HG03457 (cell line): ENCODE measurements around the gene NADK2.
"Not testable (repeated sequence)": the region's sequence is repeated elsewhere in the genome, so short reads cannot be mapped to it uniquely, and the experiment has no call there.

Experiments
- ATAC-seq: cut with Tn5 transposase; IDR thresholded peaks from one replicate; pipeline ENCODE4 v1.9.1; 2021; ENCODE audit warnings: moderate number of reproducible peaks; ENCODE audit not compliant: unreplicated experiment

Gene NADK2, protein sequence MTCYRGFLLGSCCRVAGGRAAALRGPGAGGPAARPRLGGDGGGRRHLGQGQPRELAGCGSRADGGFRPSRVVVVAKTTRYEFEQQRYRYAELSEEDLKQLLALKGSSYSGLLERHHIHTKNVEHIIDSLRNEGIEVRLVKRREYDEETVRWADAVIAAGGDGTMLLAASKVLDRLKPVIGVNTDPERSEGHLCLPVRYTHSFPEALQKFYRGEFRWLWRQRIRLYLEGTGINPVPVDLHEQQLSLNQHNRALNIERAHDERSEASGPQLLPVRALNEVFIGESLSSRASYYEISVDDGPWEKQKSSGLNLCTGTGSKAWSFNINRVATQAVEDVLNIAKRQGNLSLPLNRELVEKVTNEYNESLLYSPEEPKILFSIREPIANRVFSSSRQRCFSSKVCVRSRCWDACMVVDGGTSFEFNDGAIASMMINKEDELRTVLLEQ

DNA sequence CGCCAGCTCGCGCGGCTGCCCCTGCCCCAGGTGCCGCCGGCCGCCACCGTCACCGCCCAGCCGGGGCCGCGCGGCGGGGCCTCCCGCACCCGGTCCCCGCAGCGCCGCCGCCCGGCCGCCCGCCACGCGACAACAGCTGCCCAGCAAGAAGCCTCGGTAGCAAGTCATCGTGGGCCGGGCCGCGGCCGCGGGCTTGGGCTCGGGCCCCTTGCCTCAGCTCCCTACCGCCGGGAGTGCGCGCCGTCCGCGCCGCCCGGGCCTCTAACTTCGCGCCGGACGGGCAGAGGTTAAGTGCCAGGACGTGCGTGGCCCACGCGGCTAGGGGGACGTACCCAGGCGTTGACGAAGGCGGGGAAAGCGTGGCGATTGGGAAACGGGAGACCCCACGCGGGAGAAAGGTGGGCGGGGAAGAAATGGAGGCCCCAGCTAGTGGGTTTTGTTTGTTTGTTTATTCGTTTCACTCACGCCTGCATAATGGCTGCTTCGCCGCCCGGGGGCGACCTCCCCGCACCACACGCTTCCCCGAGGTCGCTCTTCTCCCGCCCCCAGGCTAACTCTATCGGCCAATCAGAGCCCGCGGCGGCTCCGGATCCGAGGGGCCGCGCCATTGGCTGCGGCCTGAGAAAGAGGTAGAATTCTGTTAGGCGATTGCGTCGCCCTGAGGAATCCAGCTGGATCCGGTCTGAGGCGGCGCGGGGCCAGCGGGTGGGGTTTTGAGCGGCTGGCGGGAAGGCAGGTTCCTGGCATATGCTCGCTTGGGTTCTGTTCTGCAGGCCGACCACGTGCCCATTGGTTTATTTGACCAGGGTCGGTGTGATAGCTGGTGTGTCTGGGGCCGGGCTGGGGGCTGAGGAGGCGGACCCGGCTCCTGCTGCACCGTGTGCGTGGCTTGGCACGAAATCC is at the start of gene NADK2:
Gene NADK2 (minus strand): TSS at position 295 of the 903 bp plus-strand sequence. CDS start 127 bp downstream, at position 168.
- peak; percentile 86 for ATAC-seq

DNA sequence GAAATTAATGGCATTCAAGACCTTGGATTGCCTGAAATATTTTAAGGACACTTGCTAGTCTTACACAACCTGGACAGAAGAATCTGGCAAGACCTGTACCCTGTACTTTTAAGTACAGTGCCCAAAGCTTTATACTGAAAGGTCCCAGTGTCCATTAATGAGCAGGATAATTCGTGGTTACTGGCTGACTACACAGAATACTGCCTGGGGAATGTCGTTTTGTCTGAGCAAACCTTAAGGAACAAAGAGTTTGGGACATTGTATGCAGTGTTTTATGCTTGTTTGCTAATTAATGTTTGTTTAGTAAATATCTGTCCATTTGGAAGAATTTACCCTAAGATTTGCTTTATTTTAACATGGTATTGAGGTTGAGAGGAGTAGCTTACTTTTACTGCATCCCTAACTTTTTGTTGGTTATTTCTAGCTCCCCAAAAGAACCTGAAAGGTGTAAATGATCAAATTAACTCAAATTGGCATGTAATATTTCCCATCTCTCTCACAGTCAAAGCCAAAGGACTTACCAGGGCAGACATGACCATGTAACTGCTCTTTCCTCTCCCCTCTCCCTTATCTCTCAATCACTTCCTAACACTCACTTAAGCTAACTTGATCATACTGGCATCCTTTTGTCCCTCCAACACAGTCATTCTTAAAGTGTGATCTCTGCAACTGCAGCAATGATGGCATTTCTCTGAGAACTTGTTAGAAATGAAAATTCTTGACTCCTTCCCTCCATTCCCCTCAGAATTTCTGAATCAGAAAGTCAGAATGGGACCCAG is 44.3 kb upstream of the NADK2 start:
- no peak for ATAC-seq

DNA sequence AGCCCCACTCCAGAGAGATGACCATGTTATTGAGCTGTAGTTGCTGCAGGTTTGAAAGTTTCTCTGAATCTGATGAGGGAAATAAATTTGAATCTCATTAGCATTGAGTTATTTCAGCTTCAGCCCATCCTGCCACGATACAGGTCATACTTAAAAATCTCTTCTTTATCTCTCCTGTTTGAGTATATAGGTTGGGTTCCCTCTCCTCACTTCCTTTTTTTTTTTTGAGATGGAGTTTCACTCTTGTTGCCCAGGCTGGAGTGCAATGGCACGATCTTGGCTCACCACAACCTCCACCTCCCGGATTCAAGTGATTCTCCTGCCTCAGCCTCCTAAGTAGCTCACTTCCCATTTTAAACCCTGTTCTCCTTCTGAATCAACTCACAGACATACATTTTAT is 42.0 kb upstream of the NADK2 start:
- ATAC-seq = not testable (repeated sequence)

DNA sequence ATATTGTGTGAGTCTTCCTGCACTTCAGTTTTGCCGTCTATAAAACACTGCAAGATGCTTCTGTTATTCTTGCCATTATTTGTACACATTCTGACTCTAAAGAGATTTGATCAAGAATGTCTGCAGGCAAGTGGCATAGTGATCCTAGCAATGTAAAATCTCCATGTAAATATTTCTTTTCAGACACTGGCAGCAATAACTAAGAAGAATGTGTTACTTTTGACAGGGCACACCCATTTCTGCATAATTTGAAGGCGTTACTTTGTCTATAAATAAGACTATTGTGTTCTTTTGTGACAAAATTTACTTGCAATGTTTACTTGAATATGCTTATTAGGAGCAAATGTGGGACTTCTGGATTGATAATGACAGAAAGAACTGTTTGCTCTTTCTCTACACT is 39.9 kb upstream of the NADK2 start:
- no peak for ATAC-seq

DNA sequence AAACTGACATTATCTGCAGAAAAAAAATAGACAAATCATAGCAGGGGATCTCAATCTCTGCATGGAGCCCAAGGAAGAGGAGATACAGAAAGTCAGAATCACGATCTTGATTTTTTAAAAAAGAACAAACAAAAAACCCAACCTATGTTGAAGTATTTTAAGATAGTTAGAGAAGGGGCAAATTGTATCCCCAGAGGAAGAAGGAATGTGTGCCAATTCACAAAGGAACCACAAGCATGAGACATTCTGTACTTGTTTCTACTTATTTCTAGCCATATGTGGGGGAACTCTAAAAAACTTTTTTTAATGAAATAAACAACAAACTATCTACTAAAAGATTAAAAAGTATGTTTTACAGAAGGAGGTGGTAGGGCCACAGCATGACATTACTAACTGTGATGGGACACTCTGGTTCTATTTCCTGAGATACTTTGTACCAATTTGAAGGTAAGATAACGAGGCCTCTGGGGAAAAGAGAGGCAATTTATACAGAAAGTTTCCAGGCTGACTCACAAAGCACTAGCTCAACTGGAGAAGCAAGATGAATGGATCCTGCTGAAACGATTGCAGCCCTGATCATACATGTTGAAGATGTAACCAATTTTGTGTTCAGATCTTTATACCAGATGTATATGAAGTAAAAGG is 37.5 kb upstream of the NADK2 start:
- ATAC-seq = no peak

DNA sequence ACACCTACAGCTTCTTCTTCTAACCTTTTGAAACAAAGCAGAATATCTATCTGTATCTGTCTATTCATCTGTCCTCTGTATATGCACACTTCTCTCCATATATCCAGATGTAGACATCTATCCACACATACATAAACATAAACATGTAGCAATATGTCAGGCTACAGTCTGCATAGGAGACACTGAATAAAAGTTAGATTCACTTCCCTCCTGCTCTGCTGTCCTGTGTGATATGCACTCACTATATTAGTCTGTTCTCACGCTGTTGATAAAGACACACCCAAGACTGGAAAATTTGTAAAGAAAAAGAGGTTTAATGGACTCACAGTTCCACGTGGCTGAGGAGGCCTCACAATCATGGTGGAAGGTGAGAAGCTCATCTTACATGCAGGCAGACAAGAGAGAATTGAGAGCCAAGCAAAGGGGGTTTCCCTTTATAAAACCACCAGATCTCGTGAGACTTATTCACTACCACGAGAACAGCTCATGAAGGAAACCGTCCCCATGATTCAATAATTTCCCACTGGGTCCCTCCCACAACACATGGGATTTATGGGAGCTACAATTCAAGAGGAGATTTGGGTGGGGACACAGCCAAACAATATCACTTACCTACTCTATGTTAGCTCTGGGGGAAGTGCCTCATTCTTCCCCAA is 35.9 kb upstream of the NADK2 start:
- no peak for ATAC-seq

DNA sequence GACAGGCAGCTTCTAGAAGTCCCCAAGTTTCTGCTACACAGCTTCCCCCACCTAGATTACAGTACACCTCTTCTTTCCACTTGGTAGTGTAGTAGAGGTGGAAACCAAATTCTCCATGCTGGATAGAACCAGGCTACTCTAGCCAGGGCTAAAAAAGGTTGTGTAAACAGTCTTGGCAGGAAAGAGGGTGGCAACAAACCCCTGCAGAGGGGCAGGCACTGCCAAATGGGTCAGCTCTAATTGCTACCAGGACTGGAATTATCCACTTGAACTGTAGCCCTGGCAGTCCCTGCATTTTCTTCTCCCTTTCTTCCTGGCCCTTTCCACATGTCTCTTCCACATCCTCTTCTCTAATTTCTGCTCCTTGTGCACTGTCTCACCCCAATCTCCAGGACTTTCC is 35.1 kb upstream of the NADK2 start:
- no peak for ATAC-seq

DNA sequence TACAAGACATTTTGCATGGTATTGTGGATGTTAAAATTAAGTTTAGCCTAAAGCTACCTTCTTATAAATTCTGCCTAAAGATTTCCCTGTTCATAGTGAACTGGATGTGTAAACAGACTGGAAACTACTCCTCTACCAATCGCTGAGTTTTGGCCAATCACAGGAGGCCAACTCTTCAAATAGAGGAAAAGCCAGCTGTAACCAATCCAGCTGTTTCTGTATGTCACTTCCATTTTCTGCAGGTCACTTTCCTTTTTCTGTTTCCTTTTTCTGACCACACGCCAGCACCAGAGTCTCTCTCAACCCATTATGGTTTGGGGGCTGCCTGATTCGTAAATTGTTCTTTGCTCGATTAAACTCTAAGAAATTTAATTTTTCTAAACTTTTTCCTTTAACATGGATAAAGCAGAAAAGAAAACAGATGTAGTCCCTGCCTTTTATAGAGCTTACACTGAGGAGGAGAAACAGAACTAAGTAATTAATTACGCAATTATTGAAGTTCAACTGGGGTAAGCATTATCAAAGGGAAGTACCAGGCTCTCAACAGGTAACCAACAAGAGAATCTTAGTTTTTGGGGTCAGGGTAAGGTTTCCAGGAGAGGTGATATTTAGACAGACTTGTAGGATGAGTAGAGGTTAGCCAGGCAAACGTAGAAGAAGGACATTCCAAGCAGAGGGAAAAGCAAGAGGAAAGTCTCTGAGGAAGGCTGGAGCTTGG is 32.2 kb upstream of the NADK2 start:
- no peak for ATAC-seq

DNA sequence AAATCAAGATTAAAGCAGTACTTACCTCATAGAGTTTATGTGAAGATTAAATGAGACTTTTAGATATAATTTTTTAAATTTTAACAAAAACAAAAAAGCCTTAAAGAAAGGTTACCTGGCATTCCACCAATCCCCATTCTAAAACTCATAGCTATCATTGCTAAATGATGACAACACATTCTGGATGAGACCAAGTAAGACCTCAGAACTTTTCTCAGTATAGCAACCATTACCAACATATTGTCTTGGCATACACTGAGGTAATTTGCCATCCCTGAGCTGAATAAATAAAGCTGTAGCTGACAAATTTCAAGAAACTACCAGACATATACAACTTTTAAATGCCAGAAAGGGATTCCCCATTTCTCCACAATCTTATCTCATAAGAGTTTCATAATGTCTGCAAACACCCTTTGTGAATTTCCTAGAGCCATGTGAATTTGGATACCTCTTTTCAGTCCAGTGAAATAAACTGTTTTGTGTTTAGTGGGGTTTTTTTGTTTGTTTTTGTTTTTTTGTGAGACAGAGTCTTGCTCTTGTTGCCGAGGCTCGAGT is 30.5 kb upstream of the NADK2 start:
- ATAC-seq = no peak

DNA sequence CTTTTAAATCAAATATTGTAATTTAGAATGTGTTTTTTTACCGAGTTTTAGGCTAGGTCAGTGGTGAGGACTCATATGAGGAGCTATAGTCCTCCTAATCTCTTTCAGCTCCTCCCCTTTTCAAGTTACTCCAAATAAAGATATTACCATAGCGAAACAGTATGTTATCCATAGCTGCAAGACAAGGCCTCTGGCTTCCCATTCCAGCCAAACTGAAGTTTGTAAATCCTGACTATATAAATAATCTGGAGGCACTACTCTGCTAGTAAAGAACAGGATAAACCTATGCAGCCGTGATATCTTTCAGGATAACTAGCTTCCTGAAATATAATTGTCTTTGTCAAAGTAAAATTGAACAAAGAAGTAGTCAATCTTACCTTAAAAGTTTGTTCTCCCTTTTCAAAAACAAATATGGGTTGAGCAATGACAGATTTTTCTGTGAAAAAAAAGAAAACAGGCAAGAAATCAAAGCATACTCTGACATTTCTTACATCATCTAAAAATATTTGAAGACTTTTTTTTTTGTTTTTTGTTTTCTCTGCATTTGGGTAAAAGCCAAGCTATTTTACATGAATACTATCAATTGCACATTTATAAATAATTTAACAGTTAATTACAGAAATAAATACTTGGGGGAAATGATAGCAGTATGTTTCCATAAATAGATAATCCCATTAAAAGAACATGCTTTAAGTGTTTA is 29.3 kb upstream of the NADK2 start:
- no peak for ATAC-seq

DNA sequence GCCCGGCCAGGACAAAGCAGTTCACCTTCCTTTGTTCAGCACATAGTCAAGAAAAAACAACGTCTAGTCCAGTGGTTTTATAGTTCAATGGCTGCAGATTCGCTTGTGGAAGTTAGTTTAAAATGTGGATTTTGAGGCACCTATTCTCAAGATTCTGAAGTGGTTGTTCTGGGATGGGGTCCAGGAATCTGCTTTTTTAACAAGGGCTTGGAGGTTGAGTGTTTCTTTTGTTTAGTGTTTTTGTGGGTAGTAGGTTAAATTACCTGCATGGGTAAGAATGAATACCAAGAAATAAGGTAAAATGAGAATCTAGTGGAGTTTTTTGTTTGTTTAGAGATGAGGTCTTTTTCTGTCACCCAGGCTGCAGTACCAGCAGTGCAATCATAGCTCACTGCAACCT is 28.4 kb upstream of the NADK2 start:
- no peak for ATAC-seq

DNA sequence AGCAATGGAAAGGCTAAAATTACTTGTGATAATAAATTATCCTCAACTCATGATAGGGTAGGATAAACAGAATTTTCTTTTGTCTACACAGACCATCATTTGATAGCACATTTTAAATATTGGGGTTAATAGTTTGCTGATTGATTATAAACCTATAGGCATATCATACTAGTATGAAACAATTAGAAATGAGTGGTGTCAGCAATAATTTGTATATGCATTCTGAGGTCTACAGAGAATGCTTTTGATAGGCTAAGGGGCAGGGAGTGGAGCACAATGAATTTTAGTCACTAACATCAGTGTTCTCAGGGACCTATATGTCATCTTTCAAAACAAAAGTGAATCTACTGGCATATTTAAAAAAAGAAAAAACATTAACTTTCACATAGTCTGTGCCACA is 27.8 kb upstream of the NADK2 start:
- ATAC-seq = no peak

DNA sequence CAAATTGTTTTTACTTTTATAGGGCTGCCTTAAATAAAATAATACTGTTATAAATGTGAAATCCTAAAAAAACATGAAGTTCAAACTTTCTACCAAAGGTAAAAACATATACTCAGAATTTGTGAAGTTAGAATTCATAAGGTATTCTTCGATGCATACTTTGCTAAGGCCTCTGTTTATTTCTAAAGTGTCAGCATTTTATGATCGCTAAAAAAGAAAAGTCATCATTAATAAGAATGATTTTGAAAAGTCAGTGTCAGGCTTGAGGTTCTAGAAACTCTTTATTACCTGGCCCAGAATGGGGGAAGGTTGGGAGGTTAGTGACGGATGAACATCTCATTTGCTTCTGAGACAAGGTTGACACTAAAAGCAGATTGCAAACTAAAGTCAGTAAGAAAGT is 26.2 kb upstream of the NADK2 start:
- no peak for ATAC-seq

DNA sequence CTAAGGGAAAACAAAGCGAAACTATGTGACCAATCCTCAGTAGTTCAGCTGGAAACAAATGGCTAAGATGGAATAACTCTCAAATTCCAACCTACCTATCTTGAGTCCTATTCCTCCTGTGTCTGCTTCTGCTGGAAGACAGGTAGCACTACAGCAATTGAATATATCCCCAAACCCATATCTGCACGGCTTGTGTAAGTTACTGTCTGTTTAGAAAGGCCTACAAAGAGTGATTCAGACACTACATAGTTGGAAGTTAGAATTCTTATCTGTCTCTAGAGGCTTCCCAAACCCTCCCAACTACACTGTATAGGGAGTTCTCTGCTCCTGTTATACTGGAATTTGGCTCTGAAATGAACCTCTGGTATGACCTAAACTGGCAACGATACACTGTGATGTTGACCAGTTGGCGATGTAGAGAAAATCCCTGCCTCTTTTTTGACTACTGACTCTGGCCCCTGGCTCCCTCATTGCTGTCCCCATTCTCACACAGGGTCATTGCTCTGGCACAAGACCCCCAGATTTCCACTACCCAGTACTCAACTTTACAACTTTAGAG is 22.6 kb upstream of the NADK2 start:
- no peak for ATAC-seq

DNA sequence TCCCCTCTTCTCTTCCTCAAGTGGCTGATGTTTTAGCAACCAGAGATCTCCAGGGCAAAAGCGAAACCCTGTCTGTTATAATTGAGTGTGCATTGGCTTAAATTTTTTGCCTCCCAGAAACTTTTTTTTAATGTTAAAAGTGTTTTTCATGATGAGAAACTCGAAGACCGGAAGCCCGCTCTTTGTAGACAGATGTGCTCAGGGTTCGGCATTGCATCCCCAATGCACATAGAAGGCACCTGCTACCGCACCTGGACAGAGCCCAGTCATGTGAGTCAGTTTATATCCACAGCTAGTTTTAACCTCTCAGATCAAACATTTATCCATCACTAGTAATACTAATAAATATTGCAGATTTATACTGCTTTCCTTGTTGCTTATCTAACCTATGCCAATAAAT is 19.5 kb upstream of the NADK2 start:
- ATAC-seq = no peak

DNA sequence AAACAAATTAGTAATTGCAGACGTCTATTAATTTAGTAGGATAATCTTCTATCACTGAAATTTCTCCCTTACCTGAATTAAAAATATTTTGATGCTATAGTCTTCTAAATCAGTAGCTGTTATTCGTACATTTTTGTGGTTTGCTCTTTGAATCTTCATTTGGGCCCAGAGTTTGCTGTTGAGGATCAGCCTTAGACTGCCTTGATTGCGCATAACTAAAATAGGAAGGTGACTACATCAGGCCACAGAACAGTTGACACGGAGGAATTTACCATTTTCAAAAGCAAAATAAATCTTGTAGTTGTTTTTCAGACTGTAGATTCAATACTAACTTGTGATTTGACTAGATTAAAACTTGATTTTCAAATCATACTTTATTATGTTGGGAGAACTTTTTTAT is 11.8 kb upstream of the NADK2 start:
- ATAC-seq = no peak

DNA sequence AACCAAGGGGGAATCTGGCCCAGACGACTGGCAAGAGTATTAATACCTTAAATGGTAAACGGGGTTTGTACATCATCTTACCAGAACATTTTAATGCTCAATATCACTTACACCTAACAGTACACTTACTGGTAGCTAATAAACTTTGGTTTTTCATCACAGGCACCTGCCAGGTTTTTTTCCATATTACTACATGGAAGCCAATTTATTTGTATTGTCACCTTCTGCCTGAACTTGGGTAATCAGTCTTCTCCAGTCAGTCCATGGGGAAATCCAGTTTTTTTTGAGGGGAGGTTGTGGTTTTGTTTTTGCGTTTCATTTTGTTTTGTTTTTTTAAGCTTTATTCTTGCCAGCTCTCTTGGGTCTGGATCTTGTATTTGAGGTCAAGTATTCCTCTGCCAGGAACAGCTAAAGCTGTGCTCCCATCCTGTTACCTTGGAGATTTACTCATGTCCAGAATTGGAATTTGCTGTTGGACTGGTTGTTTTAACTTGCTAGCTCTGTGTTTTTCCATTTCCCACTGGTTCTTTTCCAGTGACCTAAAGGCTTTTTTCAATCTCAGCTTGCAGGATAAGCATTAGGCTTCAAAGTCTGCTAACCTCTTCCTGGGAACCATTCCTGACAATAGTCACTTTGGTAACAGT is 11.1 kb upstream of the NADK2 start:
- no peak for ATAC-seq

DNA sequence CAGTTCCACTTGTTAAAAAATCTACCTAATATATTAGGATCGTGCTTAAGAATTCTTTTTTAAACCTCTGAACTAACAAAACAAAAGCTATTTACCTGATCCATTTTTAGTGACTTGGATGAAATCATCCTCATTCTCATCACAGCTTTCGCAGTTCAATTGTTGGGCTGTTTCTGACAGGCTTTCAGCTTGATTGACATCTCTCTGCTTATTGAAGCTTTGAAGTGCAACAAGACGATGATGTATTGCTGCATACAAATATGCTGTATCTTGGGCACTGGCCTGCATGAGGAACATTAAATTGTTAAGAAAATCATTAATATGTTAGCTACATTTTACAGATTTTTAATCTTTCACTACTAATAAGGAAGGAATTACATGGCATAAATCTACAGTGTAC is 9.5 kb upstream of the NADK2 start:
- no peak for ATAC-seq
